GM21723 (cell line): Measurements from ENCODE around the gene CARS1.

ENCODE experiments used
- ATAC-seq: cut with Tn5 transposase; IDR thresholded peaks from one replicate; pipeline ENCODE4 v1.9.1; 2021; ENCODE audit warnings: mild to moderate bottlenecking, moderate library complexity; ENCODE audit not compliant: unreplicated experiment

The CARS1 gene

DNA sequence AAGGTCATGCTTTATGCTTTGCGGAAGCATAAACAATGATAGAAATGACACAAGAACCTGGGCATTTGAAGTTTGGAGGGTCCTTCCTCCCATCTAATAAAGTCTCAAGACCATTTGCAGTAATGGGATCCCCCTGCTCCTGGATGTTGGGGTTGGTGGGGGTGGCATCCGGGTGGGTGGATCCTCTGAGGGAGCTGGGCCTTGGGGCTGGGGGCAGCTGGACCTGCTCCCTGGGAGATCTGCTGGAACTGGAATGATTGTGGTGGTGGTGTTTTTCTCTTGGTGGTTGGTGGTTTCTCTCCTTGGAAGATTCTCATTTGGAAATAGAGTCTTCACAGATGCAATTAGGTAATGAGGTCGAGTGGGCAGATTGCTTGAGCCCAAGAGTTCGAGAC, 62.9 kb downstream of the CARS1 start:
- no peak for ATAC-seq

DNA sequence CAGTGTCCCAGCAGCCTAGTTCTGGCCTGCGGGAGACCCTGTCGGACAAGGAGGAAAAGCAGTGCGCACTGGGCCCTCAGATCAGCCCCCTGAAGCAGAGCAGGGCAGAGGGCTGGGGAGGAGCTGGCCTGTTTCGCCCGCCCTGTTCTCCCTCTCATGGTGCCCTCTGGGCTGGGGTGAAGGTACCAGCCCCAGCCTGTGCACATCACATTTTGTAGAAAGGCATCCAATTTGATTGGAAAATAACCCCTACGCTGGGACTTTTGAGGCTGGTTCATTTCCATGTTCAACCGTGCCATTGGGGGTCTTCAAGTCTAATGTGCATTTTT, 64.3 kb downstream of the CARS1 start:
- ATAC-seq = no peak

DNA sequence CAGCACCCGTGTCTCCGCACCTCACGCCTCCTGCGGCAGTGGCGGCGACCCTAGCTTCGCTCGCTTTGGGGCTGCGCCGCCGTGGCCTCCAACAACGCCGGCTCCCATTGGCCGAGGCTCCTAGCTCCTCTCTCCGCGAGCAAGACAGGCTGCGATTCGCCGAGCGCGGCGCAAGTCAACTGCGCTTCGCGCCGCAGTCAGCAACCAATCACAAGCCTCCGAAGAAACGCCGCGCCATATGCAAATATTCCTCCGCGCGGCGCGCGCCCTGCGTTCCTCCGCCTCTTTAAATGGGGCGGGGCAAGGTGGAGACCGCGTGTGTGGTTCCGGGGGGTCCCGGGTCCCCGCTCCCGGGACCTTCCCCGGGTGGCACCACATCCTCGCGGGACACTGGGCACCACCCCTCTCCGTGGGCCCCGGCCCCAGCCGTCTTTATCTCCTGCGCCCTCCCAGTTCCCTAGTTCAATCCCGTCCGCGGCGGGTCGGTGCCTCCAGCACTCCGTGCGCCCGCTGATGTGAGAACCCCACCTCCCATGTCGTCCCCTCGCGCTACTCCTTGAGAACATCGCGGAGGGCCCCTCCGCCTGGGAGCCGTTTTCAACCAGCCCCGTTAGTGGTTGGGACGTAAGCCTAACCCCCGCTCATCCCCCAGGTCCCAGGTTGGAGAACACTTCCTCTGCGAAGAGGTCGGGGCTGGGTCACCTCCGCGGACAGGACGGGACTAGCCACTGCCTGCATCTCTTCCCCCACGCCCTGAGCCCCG, 64.8 kb downstream of the CARS1 start, which contains the start of gene NAP1L4:
Gene NAP1L4, minus strand, starts transcription at position 96 of the 763 bp plus-strand sequence. CDS start 13,109 bp downstream, outside the sequence.
- peak; percentile 80 for ATAC-seq

DNA sequence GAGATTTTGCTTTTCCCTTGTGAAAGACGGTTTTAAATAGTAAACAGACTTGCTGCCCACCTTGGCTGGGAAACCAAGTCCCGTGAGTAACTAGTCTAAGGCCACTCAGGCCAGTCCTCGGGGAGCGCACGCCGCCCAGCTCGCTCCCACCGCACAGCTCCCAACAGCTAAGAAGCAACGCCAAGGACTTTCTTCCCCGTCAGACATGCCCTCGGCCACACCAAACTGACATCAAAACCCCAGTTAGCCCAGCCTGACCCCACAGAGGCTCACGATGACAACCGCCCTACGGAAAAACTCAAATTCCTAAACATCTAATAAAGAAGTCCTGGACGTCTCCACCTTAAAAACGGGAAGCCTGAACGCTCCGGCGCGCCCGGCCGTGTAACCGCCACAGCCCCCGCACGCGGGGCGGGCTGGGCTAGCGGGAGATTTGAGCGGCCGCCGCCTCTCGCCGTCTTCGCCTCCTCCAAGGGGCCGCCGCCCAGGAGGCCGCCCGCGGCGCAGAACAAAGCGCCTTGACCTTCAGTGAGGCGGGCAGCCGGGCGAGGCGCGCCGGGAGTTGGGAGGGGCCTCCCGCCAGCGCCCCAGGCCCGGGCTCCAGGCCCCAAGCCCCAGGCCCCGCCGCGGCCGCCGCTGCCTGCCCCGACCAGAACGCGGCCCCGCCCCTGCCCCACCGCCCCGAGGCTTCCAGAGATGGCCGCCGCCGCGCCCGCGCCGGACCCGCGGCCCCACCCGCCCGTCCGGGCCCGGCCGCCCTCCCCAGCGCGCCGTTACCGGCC, 65.6 kb downstream of the CARS1 start:
- peak; percentile 36 for ATAC-seq

DNA sequence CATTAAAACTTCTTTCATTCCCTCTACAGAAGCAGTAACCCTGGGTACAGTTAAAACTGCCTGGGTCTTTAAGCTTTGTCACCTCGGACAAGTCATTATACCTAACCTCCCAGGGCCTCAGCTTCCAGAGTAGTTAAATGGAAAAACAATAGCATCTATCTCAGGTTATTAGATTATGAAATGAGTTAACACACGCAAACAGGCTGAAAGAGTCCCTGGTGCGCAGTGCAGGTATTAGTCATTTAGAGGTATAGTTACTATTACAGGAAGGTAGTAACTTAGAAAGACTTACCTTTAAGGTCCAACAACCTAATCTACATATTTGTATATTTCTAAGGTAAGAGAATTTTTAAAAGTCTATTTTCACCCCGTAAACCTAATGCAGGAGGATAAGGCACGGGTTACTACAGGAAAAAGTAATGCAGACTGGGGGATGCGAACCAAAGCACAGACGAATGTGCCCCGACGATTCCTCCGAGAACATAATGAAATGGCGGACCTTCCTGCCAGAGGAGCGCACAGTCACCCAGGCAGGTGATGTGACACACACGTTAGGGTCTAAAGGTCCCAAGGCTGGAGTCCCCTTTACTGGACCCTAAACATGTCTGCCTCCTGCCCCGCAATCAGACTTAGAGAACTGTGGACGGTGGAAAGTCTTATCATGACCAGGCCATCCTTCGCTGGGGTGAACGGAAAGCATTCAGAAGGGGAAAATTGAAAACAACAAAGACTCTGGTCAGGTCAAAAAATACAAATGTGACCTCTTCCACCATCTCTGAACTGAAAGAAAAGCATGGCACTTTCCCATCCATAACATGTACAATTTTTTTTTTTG, 66.4 kb downstream of the CARS1 start:
- ATAC-seq = no peak

DNA sequence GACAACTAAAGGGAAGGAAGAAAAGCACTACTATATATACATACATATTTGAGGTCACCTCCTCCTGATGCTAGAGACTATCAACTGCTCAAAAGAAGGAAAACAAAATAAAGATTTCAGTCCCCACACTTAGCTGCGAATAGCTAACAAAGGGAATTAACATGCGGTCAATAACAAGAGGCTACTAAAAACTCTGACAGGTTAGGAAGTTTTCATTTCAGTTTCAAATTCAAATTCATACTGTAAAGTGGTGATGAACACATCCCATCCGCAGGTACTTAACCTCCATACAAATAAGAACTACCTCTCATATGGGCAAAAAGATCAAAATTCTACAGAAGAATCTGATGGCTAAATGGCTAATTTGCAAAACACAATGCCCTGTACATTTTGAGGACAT, 67.7 kb downstream of the CARS1 start:
- no peak for ATAC-seq

DNA sequence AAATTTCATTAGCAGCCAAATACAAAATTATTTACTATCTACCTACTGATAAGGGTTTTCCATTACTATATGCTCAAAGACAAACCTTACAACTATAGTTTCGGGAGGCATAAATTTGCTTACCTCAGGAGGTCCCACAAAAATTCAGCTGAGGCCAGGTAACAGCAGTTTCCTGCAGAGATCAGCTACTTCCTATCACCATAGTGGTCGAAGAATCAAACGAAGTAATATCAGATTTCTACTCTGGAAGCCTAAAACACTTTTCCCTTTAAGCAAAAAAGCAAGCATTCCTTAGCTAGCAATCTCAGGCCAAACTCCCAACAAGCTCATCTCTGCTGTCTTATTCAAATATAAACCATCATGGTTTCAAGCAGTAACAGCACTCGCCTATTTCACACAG, 68.2 kb downstream of the CARS1 start:
- ATAC-seq = no peak

DNA sequence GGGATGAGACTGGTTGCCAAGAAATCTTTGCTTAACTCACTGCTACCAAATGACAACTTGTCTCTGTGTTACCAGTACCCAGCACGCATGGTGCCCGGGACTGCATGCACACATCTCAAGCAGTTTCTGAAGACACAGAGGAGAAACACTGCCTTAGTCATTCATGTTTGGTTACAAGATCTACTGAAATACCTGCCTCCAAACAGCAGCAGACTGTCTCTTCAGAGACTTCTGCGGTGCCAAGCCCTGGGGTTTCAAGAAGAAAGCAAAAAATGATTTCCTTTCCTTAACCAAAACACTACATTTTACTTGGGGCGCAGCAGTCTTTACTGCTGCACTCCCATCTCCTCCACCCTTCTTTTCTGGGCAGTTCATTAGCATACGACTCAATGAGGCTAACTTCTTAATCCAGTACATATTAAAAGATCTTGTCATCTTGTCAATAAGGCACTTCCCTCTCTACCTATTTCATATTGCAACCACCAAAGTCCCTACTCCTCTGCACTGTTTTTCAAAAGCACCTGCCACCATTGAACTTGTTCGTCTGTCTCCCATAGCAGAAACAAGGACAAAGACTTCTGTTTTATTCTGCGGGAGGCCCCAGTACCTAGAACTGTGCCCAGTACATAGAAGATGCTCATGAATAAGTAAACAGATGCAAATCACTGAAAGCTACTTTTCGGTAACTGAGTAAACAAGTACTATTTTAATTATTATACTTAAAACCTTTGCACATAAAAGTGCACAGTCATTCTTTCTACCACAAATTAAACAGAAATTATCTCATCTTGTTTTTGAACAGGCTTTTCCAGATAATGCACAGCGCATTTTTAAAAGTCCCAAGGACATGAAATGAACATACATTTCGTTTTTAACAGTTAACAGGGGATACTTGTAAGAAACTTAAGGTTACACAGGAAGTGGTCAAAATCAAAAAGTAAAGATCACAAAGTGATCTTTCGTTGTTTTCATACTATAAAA, 69.1 kb downstream of the CARS1 start:
- ATAC-seq = no peak

DNA sequence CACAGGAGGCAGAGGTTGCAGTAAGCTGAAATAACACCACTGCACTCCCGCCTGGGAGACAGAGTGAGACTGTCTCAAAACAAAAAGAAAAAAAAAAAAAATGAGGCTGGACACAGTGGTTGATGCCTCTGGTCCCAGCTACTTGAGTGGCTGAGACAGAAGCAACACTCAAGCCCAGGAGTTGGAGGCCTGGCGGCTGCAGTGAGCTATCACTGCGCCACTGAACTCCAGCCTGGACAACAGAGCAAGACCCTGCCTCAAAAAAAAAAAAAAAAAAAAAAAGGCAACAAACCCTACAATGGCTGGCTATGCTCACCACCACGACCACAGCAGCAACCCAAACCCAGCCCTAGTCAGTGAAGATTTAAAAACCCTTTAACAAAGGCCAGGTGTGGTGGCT, 73.3 kb downstream of the CARS1 start:
- ATAC-seq = no peak

DNA sequence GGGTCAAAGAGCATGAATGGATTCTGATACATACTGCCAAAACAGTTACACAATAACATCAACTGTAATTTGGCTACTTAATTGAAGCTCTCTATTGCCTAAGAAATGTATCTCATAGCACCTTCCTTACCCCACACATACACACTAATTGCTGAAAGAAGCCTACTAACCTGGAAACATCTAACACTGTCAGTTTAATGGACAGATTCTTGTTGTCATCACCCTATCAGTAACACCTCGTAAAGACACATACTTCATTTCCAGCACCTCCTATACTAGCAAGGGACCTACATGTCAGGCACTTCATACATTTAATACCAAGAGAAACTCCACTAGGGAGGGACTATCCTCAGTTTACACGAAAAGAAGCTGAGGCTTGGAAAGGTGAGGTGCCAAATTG, 75.0 kb downstream of the CARS1 start:
- ATAC-seq = no peak

DNA sequence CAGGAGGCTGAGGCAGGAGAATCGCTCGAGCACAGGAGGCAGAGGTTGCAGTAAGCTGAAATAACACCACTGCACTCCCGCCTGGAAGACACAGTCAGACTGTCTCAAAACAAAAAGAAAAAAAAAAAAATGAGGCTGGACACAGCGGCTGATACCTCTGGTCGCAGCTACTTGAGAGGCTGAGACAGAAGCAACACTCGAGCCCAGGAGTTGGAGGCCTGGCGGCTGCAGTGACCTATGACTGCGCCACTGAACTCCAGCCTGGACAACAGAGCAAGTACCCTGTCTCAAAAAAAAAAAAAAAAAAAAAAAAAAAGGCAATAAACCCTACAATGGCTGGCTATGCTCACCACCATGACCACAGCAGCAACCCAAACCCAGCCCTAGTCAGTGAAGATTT, 76.1 kb downstream of the CARS1 start:
- no peak for ATAC-seq

DNA sequence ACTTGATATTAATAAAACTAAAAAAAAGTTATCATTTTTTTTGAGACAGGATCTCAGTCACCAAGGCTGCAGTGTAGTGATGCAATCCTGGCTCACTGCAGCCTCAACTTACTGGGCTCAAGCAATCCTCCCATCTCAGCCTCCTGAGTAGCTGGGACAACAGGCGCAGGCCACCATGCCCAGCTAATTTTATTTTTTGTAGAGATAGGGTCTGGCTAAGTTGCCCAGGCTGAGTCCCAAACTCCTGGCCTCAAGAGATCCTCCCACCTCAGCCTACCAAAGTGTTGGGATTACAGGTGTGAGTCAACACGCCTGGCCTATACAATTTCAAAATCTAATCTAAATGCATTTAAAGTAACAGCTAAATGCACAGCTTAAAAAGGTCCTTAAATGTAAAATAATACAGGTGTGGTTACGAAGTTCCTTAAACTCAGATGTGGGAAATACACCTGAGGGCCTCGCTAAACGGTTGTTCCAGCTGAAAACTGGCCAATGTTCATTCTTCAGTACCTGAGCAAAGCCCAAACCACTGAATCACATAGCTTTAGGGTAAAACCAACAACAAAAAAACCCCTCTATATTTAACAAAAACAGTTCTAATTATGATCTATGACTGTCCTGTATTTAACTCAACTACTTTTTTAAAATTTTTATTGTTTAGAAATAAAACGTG, 76.9 kb downstream of the CARS1 start:
- ATAC-seq = no peak

DNA sequence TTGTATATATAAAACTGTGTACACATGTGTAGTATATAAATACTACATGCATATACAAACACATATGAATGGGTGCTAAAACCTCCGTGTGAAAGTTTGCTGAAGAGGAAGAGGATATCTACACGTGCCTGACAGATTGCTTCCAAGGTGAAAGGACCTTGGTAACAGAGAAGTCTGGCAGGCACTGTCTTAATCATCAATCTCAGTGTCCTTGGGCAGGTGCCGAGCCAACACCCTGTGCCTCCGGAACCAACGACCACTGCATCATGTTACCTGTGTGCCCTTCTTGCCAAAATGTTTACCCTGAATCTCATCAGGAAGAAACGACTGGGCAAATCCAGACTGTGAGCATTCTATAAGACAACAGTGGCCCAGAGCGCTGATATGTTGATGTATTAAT, 80.1 kb downstream of the CARS1 start:
- ATAC-seq = no peak

DNA sequence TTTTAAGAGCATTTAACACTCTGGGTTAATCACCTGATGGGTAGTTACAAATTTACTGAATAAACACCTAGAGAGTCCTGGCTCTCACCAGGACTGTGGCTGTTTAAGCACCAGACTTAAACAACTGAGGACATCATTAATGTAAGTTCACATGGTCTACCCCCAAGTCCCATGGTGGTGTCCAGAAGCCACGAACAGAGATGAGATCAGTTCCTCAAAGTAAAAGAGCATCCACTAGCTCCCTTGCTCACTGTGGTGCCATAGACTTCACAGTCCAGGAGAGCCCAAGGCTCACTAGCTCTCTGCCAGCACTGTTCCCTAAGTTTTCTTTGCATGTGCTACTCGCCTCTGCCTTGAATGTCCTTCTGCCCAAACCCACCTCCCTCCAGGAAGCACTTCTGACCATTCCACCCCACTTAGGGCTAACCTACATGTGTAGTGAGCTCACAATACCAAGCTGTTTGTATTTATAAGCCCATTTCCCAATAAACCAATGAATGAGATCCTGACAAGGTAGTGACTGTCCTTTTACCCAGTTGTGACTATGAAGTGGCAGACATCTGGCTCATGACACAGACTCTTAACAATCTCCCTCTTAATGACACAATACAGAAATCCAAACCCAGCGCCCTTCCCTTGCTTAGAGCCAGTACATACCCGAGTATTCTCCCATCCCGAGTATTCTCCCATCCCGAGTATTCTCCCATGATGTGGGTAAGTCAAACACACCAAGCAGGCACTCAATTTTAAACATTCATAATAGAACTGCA, 80.7 kb downstream of the CARS1 start:
- no peak for ATAC-seq

DNA sequence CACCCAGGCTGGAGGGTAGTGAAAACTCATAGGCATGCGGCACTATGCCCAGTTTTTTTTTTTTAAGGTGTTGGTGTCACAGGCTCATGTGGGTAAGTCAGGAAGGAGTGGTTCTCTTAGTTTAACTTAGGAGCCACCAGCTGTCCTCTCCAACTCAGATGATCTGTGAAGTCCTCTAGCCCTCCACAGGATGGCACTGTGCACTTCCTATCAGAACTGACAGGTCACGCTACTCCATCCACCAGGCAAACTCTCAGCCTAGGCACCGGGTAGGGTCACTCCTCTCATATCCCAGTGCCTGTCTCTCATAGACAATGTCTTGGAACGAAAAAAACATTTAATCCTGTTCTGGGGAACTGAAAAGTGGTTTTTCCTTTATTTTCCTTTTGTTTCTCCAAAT, 81.6 kb downstream of the CARS1 start:
- no peak for ATAC-seq

DNA sequence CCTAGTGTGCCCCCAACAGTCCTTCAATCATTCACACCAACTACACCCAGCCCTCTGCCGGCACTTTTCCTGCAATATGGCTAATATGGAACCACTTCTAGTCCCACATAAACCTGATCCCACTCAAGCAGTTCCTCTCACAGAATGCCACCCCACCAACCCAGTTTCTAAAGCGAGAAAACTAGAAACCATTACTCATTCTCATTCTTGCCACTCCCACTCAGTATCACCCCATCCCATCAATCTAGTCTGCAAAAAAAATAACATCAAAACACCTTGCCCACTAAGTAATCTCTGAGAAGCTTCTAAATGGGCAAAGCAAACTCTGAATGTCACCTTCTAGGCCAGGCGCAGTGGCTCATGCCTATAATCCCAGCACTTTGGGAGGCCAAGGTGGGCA, 83.0 kb downstream of the CARS1 start:
- no peak for ATAC-seq

DNA sequence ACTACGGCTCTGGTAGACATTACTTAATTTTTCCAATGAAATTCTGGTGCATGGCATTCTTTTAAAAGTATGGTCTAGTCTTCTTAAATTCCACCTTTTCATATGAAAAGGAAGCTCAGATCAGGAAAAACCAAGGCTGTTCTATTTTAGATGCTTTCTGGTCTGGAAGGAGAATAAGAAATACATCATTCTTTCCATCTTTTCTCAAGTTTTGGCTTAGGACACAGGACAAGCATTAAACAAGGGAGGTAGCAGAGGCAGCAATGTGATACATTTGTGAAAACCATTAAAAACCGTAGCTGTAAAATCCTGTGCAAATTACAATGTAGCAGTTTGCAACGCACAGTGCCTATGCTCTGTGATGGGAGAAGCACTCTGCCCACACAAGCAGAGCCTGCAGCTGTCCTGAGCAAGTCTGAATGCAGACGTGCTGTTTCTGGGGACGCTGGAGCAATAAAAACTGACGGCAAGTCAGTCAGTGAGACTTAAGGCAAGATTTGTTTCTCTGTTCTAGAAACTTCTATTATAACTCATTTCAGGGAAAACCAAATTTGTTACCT, 88.8 kb downstream of the CARS1 start:
- no peak for ATAC-seq

DNA sequence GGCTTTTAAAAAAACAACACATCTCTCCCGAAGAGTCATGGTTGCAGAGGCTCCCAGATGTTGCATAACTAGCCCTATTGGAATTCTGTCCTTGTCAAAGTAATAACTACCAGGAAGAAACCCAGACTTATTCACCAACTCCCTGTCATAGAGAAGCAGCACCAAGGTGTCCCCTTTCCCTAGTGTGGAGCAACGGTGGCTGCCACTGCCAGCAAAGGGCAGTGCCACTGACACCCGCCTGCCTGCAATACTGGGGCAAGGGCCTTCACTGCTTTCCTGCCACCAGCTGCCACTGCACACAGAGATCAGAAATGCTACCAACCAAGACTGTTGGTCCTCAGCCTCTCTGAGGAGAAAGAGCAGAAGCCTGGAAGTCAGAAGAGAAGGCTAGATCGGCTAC, 92.4 kb downstream of the CARS1 start:
- no peak for ATAC-seq

DNA sequence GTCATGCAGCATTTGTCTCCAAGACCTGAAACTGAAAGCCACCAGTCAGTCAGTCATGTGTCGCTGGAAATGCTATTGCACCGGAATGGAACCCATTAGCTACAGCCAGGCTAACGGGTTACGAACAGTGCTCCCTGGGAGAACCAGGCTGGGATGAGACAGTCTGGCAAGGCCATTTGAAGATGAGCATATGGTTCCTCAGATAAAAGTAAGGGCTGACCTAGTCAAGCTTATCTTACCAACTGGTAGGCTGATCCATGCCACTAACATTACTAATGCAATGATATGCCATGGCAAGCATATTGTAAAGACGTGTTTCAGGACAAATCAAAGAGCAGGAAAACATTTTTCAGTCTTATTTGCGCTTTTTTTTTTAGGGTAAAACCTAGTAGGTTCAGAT, 93.5 kb downstream of the CARS1 start:
- no peak for ATAC-seq
